Kidney capillary endothelial cell (primary cell): ENCODE measurements around the gene TWIST1.

Experiments
- DNase-seq: peaks from one replicate; pipeline ENCODE4 v3.0.0-alpha.2; 2018; ENCODE audit warnings: low spot score

Gene TWIST1

DNA sequence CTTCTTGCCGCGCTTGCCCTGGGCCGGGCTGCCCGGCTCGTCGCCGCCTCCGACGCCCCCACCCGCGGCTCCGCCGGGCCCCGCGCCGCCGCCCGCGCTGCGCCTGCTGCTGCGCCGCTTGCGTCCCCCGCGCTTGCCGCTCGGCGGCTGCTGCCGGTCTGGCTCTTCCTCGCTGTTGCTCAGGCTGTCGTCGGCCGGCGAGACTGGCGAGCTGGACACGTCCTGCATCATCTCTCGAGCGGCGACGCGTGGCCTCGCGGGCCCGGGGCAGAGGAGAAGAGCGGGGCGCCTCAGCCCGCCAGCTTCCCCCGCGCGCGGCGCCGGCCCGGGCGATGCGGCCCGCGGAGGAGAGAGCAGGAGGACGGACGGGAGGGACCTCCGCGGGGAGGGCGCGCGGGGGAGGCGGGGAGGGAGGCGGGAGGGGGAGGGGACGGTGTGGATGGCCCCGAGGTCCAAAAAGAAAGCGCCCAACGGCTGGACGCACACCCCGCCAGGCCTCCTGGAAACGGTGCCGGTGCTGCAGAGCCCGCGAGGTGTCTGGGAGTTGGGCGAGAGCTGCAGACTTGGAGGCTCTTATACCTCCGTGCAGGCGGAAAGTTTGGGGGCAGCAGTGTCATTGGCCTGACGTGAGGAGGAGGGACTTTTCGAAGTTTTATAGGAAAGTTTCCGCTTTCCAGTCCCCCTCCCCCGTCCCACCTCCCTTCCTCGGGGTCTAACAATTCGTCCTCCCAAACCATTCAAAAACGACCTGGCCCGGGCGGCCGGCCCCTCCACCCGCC is at the start of gene TWIST1:
Gene TWIST1, minus strand, starts transcription at position 546 of the 779 bp plus-strand sequence. Its CDS starts 315 bp downstream, at position 231.
- no peak for DNase-seq

DNA sequence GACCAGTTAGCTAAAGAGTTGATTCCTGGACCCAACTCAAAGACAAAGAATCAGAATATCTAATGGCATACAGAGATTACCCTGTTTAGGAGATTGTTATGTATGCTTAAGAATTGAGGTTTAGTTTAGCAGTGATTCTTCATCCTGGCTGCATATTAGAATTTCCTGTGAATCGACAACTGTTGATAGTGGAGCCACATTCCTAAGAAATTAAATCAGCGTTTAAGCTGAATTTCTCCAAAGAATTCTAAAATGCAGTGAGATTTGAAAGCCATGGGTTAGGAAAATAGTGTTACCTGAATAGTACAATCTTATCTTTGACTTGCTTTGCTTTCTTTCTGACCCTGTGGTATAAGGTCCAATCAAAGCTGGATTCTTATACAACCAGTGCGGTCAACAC is 44.2 kb upstream of the TWIST1 start:
- DNase-seq: no peak

DNA sequence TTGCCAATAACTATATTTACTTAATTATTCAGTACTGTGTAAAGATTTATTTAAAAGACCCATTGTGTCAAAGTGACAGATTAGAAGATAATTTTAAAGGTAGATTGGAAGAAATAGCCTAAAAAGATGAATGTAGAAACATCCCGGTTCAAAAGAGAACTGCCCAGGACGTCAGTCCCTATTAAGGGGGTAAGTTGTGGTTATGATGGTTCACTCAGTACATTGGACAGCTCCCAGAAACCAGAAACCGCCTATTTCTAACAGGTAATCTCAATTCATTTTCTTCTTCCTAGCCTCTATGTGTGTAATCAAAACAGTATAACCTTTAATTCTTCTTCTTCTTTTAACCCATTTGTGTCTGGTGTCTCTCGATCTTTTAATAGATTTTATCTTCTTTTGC is 29.3 kb upstream of the TWIST1 start:
- DNase-seq: no peak

DNA sequence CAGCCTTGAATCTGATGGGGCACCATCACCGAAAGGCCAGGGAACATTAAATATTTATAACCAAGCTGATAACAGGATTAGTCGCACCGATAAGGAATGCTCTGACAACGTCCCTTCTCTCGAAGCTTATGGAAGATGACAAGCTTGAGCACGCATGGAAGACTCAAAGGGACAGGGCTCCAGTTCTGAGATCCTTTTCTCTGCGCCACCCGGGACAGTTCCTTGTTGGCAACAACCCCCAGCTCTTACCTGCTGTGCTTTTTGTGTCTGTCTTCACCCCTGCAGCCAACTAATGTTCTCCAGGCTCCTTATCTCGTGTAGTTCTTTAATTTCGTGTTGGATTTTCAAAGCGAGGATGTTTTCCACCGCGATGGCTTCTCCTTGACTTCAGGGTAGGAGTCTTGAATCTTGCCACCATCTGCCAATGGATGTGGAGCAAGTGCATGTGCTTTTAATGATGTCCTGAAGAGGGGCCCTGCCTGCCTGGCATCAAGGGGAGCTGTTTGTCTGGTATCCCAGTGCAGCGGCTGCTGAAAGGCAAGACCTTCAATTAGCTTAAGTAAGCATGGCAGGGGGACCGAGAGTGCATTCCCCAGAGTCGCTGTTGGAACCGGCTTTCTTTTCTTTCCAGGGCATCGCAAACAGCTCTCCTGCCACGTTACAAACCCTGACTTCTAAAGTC is 28.1 kb upstream of the TWIST1 start:
- no peak for DNase-seq

DNA sequence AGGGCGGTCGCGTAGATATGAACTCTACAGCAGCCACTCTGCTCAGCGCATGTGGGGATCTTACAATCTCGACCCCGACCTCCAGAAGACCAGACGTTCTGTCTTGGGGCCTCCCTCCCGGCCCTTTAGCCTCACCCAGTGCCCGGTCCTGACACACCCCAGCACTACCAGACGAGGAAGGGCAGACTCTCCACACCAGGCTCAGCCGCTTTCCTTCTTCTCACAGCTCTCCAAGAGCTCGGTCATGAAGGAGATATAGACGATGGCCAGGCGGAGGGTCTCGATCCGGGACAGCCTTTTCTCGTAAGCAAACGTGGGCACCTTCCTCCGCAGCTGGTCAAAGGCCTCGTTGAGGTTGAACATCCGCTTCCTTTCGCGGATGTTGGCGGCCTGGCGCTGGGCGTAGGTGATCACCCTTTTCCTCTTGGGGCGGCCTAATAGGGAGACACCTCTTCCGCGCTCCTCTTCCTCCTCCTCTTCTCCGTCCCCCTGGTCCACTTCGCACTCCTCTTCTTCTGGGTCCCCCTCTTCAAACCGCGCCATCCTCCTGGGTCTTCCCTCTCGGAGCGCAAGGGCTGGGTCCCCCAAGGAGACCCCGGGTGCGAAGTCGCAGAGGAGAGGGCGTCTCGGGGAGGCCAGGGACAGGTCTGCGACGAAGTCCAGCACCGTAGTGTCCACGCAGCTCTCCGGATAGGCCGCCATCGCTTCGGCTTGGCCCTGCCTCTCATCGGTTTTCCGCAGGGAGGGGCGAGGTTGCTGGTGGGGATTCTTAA is 27.4 kb upstream of the TWIST1 start, which contains the start of gene FERD3L:
Gene FERD3L, minus strand, starts transcription at position 761 of the 773 bp plus-strand sequence. Its CDS starts 59 bp downstream, at position 702.
- DNase-seq: no peak

DNA sequence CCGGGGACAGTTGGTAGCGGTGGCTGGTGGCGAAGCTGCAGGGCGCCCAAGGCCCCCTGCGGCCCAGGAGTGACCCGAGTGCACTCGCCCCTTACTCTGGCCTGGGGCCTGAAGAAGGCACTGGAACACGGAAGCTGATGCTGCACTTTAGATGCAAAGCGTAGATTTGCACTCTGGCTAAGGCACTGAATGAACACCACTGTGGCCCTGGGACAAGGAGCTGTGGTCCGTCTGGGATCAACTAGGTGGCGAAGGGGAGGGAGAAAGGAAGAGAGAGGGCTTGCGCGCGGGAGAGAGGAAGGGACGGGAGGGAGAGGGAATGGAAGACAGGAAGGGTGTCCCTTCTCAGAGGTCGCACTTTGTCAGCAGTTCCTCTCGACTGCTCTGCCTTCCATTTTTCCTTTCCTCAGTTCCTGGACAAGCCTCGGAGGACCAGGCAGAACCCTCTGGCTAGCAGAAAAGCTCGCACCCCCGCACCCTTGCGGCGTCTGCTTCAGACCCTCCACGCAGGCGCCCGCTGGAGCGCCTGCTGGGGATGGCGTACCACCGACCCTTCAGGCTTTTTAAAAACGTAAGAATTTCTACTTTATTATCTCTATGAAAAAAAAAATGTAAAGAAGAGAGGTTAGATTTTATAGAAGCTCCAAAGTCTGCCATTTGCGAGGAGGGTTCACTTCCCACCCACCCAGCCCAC is 26.6 kb upstream of the TWIST1 start:
- DNase-seq: no peak

DNA sequence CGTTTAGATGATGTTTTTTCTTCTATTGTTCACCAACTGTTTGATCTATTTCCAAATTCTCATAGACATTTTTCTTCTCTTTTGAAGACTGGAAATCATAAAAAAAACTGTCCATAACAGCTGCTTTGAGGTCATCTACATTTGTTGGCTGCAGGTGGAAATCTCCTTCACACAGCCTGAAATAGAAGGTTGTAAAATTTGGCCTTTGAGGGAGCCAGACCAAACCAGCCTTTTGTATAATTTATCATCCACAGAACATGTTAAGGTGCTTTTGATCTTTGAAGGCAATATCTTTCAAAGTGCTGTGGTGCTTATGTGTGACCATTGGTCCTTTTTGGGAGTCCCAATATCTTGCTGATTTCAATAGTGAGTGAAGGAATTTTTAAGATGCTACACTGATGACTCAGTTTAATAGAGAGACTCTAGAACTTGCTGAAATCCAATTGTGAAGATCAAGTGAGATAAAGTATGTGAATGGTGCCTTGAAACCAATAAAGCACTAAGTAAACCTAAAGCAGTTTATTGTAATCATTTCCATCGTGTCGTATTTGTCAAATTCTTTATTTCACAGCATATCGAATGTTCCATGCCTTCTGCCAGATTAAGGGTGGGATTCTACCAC is 22.4 kb upstream of the TWIST1 start:
- DNase-seq: no peak

DNA sequence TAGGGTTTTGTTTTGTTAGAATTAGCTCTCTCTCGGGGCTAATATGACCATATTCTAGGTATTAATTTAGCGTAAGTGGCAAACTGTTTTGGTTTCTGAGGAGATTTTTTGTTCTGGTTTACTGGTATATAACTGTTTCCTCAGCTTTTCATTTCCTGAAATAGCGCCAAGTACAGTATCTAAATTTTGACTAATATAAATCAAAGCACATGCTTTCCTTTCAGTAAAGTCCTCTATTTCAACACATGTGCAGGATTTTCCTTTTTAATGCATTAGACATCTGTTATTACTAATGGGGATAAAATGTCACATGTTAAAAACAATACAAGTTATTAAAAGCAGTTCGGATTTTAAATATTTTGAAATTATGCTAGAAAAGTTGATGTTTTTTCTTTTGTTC is 16.4 kb upstream of the TWIST1 start:
- DNase-seq: no peak

DNA sequence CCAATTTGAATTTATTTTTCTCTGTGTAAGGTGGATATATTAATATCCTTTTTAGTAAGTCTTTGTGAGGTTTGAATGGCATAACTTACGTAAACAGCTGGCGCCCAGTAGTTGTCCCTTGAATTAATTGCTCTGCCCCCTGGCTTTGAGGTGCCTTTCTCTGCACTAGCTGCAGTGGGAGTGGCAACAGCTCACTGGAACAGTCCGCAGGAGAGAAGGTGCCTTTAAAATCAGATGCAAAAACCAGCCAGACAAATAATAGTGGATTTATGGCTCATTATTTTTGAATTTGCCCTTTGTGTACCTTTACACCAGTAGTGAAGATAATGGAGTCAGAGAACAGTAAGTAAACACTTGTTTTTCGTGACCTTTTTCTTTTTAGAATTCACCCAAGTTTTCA is 16.0 kb upstream of the TWIST1 start:
- no peak for DNase-seq

DNA sequence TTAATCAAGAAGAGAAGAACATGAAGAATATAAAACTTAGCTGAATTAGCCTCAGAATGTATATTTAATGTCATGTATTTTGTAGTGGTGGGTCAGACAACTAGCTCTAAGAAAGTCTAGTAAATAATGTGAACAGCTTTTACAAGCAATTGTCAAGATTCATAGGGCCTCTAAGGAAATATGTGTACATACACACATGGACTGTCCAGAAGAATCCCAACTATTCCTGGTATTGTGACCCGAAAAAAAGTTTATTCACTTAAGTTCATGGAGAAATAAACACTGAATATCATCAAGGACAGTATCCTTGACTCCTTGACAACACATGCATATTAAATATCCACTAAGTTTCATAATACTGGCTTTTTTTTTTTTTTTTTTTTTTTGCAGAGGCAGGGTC is 11.4 kb upstream of the TWIST1 start:
- no peak for DNase-seq

DNA sequence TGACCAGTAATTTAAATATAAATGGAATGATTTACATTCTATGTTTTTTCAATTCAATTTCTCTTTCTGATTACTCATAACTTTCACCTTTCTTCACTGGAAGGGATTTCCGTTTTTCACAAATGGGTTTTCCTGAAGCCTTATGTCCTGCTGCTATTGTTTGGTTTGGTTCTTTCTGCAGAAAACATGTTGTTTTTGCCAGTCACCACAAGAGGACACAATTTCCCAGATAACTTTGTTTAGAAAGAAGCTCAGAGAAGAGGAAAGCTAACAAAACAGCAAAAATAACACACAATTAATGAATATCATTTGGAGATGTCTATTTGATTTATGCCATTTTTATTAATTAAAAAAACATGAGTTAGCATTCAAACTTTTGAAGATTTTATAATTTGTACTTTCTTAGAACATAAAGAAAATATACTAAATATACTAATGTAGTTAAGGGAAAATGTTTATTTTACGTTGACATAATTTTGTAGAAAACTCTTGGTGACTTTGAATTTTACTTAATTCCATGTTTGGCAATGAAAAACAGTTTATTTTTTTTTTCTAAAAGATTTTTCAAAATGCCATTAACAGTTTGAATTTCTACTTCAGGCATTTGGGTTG is 4.6 kb upstream of the TWIST1 start:
- DNase-seq: peak; percentile 62

DNA sequence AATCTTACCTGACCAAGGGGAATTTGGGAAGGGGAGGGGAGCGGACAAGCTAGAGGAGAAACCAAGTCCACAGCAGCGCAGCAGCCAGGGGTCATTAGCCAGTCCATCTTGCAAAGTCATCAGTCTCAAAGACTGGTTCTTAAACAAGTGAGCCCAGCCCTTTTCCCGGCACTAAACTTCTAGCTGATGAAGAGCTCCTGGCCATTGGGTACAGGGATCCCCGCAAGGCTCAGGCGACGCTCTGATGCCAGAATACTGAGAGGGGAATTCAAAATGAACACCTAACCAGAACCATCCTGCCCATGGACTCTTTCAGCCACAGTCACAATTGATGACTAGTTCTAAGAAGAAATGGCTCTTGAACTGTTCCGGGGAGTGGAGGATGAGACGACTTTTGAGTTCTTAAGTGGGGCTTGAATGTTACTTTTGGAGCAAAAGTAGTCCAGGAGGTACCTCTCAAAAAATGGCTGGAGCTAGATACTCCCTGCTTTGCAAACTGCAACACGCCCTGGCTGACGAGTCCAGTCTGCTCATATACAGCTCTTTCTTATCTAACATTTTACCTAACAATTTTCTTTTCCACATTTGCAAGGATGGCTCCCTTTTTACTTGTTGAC is 2.5 kb upstream of the TWIST1 start:
- no peak for DNase-seq

DNA sequence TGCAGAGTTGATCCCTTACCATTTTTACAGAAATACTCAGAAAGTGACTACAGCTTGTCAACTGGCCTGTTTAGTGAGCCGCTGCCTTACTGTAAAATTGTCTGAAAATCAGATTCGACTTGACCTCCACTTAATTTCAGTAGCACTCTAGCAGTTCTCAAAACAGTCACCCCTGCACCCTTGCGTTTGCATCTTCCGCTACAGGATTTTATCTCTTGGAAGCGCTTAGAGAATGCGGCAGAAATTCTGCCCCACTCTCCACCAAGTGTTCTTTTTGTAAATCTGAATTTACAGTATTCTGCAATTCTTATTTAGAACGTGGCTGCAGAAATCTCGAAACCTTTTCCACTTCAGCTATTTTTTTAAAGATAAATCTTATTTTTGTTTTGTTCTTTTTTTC is 1.9 kb upstream of the TWIST1 start:
- no peak for DNase-seq

DNA sequence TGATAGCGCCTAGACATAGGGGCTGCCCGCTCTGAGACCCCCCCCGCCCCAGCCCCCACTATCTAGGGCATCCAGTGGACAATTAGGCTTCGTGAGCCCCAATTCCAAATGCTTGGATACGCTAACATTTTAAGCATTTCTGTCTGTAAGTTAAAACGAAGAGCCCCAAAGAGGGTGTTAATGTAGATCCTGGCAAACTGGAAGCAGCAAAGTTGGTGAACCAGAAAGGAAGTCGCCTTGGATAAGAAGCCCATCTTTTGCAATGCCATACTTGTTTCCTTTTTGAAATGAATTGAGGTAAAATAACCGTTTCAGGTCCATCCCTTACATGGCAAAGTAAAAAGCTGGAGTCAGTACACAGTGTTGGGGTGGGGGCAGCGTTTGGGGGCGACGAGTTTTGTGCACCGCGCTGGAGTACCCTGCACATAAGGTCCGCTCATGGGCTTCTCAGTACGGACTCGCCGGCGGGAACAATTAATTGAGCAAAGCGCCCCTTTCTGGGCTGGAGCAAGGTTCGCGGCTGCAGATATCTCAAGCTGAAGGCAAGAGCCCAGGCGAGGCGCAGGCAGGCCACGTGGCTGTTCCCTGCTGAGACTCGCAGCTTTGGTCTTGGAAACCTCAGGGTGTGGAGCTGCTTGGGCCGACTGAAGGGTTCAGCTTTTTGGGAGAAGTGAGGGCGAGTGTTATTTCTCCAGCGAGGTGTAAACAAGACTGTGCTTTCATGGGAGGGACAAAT is 1.4 kb upstream of the TWIST1 start:
- no peak for DNase-seq

DNA sequence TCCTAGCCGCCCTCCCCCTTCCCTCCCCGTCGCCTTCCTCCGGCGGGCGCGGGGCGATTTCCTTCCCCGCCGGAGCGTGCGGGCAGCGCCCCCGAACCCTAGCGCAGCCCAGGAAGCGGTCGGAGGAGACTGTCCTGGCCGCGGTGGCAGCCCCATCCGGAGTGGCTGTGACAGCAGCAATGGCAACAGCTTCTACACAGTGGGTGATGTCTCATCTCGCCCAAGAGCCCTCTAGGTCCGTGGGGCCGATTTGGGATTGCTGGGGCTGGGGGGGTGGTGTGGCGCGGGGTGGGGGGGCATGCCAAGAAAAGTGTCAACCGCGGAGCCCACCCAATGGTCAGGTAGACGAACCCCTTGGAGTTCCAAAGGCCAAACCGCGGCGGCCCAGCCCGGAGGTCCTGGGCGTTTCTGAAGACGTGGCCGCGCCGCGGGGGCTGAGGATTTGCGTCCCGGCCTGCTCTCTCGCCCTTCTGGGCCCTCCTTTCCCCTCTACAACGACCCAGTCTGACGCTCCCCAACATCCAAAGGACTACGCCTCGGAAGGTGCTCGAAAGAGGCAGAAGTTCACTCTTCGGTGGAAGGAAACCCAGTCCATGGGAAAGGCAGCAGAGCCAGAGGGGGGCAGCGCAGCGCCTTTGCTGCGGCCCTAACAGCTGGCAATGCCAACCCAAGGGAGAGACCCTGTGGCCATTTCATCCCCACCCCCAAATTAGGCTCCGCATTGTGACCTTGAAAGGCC is 603 bp upstream of the TWIST1 start:
- no peak for DNase-seq

DNA sequence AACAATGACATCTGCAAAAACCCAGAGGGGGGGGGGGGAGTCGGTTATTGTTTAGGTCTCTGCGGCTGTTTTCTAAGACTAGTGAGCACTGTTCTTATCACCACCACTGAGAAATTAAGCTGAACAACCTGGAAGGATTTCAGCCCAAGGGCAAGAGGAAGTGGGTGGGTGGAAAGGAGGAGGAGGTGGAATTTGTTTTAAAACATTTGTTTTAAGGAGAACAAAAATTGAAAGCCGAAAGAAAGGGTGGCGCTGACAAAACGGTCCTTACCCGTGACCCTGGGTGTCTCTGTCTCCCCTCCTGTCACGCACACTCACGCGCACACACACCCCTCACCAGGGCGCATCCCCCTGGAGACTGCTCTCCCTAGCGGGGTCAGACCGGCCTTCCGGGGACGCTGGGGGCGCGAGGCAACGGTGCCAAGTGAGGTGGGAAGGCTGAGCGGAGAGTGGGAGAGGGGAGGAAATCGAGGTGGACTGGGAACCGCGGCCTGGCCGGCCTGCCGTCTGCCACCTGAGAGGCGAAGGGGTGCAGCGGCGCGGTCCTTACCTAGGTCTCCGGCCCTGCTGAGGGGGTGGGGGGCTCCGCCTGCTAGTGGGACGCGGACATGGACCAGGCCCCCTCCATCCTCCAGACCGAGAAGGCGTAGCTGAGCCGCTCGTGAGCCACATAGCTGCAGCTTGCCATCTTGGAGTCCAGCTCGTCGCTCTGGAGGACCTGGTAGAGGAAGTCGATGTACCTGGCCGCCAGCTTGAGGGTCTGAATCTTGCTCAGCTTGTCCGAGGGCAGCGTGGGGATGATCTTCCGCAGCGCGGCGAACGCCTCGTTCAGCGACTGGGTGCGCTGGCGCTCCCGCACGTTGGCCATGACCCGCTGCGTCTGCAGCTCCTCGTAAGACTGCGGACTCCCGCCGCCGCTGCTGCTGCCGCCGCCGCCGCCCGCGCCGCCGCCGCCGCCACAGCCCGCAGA is 1.0 kb downstream of the TWIST1 start:
- DNase-seq: no peak

DNA sequence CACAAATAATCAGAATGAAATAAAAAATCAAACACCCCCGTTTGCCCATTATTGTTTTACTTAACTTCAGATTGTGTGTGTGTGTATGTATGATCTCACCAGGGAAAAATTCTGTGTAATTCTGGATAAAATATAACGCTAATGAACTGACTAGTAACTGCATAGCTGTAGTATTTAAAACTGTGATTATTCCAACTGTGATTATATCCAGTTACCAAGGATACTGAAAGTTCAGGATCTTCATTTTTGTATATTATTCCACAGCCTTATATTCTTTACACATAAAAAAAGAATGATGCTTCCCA is 2.9 kb downstream of the TWIST1 start:
- DNase-seq: no peak

DNA sequence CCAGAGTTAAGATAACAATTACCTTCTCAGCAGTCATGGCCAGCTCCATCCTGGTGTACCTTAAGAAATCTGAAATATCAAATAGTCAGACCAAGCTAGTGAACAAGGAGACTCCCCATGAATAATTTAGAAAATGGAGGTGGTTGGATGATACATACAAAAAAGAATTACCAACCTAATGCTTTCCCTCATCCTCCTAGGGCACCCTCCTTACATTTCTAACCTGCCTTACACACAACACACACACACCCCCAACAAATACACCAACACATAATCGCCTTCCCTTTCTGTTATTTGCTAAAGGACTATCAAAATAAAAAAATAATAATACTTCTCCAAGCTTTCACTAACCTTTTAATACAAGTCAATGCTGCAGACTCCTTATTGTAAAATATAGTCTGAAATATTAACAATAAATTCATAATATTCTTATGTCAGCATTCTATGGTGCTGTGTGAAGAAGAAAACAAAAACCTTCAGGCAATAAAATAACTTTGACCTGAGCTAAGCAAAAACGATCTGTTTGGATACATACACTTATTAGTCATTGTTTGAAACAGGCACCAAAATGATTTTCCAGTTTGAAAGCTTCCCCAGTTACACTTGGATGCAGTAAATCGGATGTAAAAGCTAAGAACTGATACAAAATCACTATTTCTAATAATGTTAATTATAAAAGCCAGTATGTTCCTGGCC is 3.4 kb downstream of the TWIST1 start:
- no peak for DNase-seq
